GM12865 (cell line): ENCODE results near the gene SERINC2.

Experiments
- DNase-seq: peaks from one replicate; pipeline ENCODE4 v3.0.0; 2010; ENCODE audit warnings: low read depth
- H3K4me3 ChIP-seq: 2 replicates; pipeline ENCODE4 v1.5.1; 2011; ENCODE audit warnings: mild to moderate bottlenecking, low read depth, low read length, control low read depth
- CTCF ChIP-seq: IDR thresholded peaks from 2 replicates; pipeline ENCODE4 v1.5.1; 2011; ENCODE audit warnings: low read length, control low read depth, low read depth, inconsistent platforms; ENCODE audit not compliant: insufficient read depth; ENCODE audit errors: missing control alignments

The SERINC2 gene

GRCh38 chr1:31439276-31439675 lies 26.3 kb downstream of the SERINC2 start:
- no peak for DNase-seq
- no peak for TF ChIP-seq CTCF
- H3K4me3 ChIP-seq, result no peak overlapping the region

GRCh38 chr1:31441073-31441472 lies 28.1 kb downstream of the SERINC2 start:
- no peak for TF ChIP-seq CTCF
- DNase-seq, result no peak

GRCh38 chr1:31441558-31441957 lies 28.5 kb downstream of the SERINC2 start:
- no peak for TF ChIP-seq CTCF
- no peak overlapping the region for H3K4me3 ChIP-seq
- DNase-seq, result no peak

More at GRCh38 chr1:31441073-31441472, 28.1 kb downstream of the SERINC2 start:
- no peak overlapping the region for H3K4me3 ChIP-seq

GRCh38 chr1:31441970-31442647 lies 29.1 kb downstream of the SERINC2 start:
- DNase-seq, result no peak
- TF ChIP-seq CTCF, result no peak

GRCh38 chr1:31442648-31442994 lies 29.6 kb downstream of the SERINC2 start:
- no peak for DNase-seq
- TF ChIP-seq CTCF, result no peak
- H3K4me3 ChIP-seq, result no peak overlapping the region

More at GRCh38 chr1:31441970-31442647, 29.1 kb downstream of the SERINC2 start:
- no peak overlapping the region for H3K4me3 ChIP-seq

GRCh38 chr1:31443673-31444072 lies 30.7 kb downstream of the SERINC2 start:
- DNase-seq, result no peak
- TF ChIP-seq CTCF, result no peak
- H3K4me3 ChIP-seq, result no peak overlapping the region

- no peak for TF ChIP-seq CTCF
- no peak for DNase-seq
- no peak overlapping the region for H3K4me3 ChIP-seq
Observed at GRCh38 chr1:31444725-31445448, 31.9 kb downstream of the SERINC2 start.
